Adrenal gland (tissue), 12 donors: ENCODE data around the gene CFAP206. TPM values are rescaled to one million over a fixed set of nuclear protein-coding genes. Genes with fewer than 3 reads are reported as not detected.
"Not testable (repeated sequence)": the region's sequence is repeated elsewhere in the genome, so short reads cannot be mapped to it uniquely, and the experiment has no call there.

Experiments
- DNase-seq, 7 donors: peaks; one replicate each; pipeline ENCODE4 v3.0.0-alpha.2; 2019 to 2020
- H3K27ac ChIP-seq, 5 donors: fragments of 200-600 bp; sonication (generic) in 4 of 5; 1 replicate in 3 of 5; 2 replicates in 2 of 5; pipeline versions ENCODE4 v1.5.1 to v1.8.0; 2016 to 2020; ENCODE audit warnings: mild to moderate bottlenecking in 1 of 5
- H3K27me3 ChIP-seq: fragments of 200-600 bp; 2 replicates; pipeline ENCODE4 v1.8.0; 2021
- H3K36me3 ChIP-seq, 2 donors: fragments of 200-600 bp; replicated peaks in 1 of 2; 1 replicate in 1 of 2; 2 replicates in 1 of 2; pipeline versions ENCODE4 v1.5.1 to v1.8.0; 2018 to 2022
- H3K4me1 ChIP-seq, 2 donors: fragments of 200-600 bp; replicated peaks in 1 of 2; 1 replicate in 1 of 2; 2 replicates in 1 of 2; pipeline versions ENCODE4 v1.5.1 to v1.8.0; 2018 to 2021
- H3K4me3 ChIP-seq, 4 donors: fragments of 200-600 bp; sonication (generic) in 3 of 4; one replicate each; pipeline ENCODE4 v1.5.1; 2016 to 2018
- H3K9me3 ChIP-seq, 3 donors: fragments of 200-600 bp; sonication (generic) in 1 of 3; replicated peaks in 1 of 3; 1 replicate in 2 of 3; 2 replicates in 1 of 3; pipeline versions ENCODE4 v1.5.1 to v1.8.0; 2016 to 2021
- CTCF ChIP-seq, 6 experiments: fragments of 450-650 bp in 4 of 6; fragments of 200-600 bp in 2 of 6; sonication (generic) in 1 of 6; IDR thresholded peaks; 1 replicate in 5 of 6; 2 replicates in 1 of 6; pipeline versions ENCODE4 v1.5.1 to v1.8.0; 2016 to 2021; ENCODE audit warnings: antibody characterized with exemption in 6 of 6, mild to moderate bottlenecking in 2 of 6, moderate library complexity in 1 of 6
- POLR2A ChIP-seq, 2 donors: fragments of 450-650 bp; IDR thresholded peaks; one replicate each; pipeline ENCODE4 v1.6.1; 2017; ENCODE audit warnings: antibody characterized with exemption in 2 of 2, mild to moderate bottlenecking in 2 of 2, moderate library complexity in 1 of 2
- WGBS, 4 donors: extraction: QIAGEN DNeasy Blood & Tissue Kit in 2 of 4; methylation state at CpG; one replicate each; pipeline versions ENCODE4 v1.1.5 to v1.1.7; 2013 to 2017; 5-methylcytosine and 5-hydroxymethylcytosine counted together
- intact Hi-C, 2 donors: fragments of 100-400 bp; cut with DNase I; formaldehyde crosslinking; loops; one replicate each; pipeline versions ENCODE4 v1.14.1 to v1.15.0; 2022 to 2023
- polyA plus RNA-seq, 3 donors: library from polyadenylated mRNA; stranded (reverse); fragments of 200-250 nt in 2 of 3; fragments of 350-450 nt in 1 of 3; fragmentation: Illumina TruSeq in 1 of 3; extraction: RNeasy Lipid Tissue Mini Kit (QIAGEN cat#74804) in 1 of 3; gene quantifications; one replicate each; pipeline ENCODE4 v1.2.3, GENCODE V29; 2013 to 2014
- total RNA-seq, 9 donors: library from RNA; depleted of rRNA in 4 of 9; stranded (reverse); fragments of >200 nt in 4 of 9; fragments of 120-200 nt in 1 of 9; fragmentation: NEBNext Ultra II Directional in 1 of 9; extraction: Animal tissue kit (Norgen Biotek cat#: 25700) in 1 of 9; gene quantifications; one replicate each; pipeline versions ENCODE4 v1.1.0 to v1.2.4, GENCODE V29; 2013 to 2023
- donor health status: healthy with polysubstance abuse.
- donor health status: Bipolar disorder and iron deficiency.
- donor health status: DM: yes; HTN: yes; CAD: no.
- donor health status: DM: no; HTN: no; CAD: no.
- donor health status: DM: no; HTN: no; CAD: no.
- donor health status: DM: yes; HTN: yes; CAD: no.

The CFAP206 gene
- total and polyA plus RNA-seq, 12 donors, result 0.09 to 1.6 (median 0.42) TPM

- intact Hi-C loops, result no loop called here
- Histone ChIP-seq H3K4me1 (peaks cover 5 to 8% of the 10 kb centered on the region in 2 donors), H3K36me3 (no peaks in the 10 kb centered on the region), H3K27me3 (no peaks in the 10 kb centered on the region), H3K27ac (no peak overlapping the region), H3K4me3 (no peak overlapping the region), H3K9me3 (no peaks in the 10 kb centered on the region)
- 55 to 84% (median 72%) methylated on average over 4 of the region's 4 CpGs for WGBS, 4 donors
- TF ChIP-seq CTCF (IDR thresholded peaks at IDR 0.05) (no peak), POLR2A (IDR thresholded peaks at IDR 0.05) (no peak)
- no peak for DNase-seq
Observed at GRCh38 chr6:87482366-87482765, 74.6 kb downstream of the CFAP206 start.

- no peak overlapping the region for H3K27ac ChIP-seq
- no peaks in the 10 kb centered on the region for H3K36me3 ChIP-seq
- no peaks in the 10 kb centered on the region for H3K27me3 ChIP-seq
- peak in 1 of 7 donors; percentile 21 for DNase-seq
- TF ChIP-seq CTCF (IDR thresholded peaks at IDR 0.05), result no peak
- TF ChIP-seq POLR2A (IDR thresholded peaks at IDR 0.05), result no peak
- H3K4me1 ChIP-seq, result peaks cover 5 to 8% of the 10 kb centered on the region in 2 donors
- WGBS, 4 donors, result 78 to 95% (median 90%) methylated on average over 9 of the region's 9 CpGs
- no peak overlapping the region for H3K4me3 ChIP-seq
- intact Hi-C loops, result no loop called here
- H3K9me3 ChIP-seq, result no peaks in the 10 kb centered on the region
Observed at GRCh38 chr6:87483929-87484328, 76.2 kb downstream of the CFAP206 start.

GRCh38 chr6:87484491-87484890, 76.7 kb downstream of the CFAP206 start:
- no peak for TF ChIP-seq POLR2A (IDR thresholded peaks at IDR 0.05)
- TF ChIP-seq CTCF (IDR thresholded peaks at IDR 0.05), result no peak

GRCh38 chr6:87487555-87487954, 79.8 kb downstream of the CFAP206 start:
- Histone ChIP-seq H3K9me3 (no peaks in the 10 kb centered on the region), H3K4me1 (no peaks in the 10 kb centered on the region), H3K27ac (no peak overlapping the region), H3K36me3 (no peaks in the 10 kb centered on the region), H3K27me3 (no peaks in the 10 kb centered on the region), H3K4me3 (no peak overlapping the region)
- no peak for TF ChIP-seq CTCF (IDR thresholded peaks at IDR 0.05)
- no peak for TF ChIP-seq POLR2A (IDR thresholded peaks at IDR 0.05)
- WGBS, 4 donors, result 85 to 91% (median 90%) methylated on average over 4 of the region's 4 CpGs
- intact Hi-C loops, result no loop called here
- no peak for DNase-seq

More at GRCh38 chr6:87484491-87484890, 76.7 kb downstream of the CFAP206 start:
- Histone ChIP-seq H3K4me1 (peaks cover 5 to 8% of the 10 kb centered on the region in 2 donors), H3K4me3 (no peak overlapping the region), H3K9me3 (no peaks in the 10 kb centered on the region), H3K27me3 (no peaks in the 10 kb centered on the region), H3K36me3 (no peaks in the 10 kb centered on the region), H3K27ac (no peak overlapping the region)
- intact Hi-C loops, result no loop called here
- DNase-seq, result no peak
- 95 to 97% (median 95%) methylated on average over 7 of the region's 7 CpGs for WGBS, 4 donors

- WGBS, 4 donors, result 54 to 67% (median 58%) methylated on average over 8 of the region's 8 CpGs
- not testable (repeated sequence) for H3K9me3 ChIP-seq
Observed at GRCh38 chr6:87489326-87489725, 81.6 kb downstream of the CFAP206 start.

More at GRCh38 chr6:87489326-87489725, 81.6 kb downstream of the CFAP206 start:
- H3K4me1 ChIP-seq, H3K4me3 ChIP-seq, H3K36me3 ChIP-seq, H3K27me3 ChIP-seq, intact Hi-C loops: not testable (repeated sequence)
- H3K27ac ChIP-seq, result peak overlapping the region in 2 of 5 donors; percentile 14 to 28
- DNase-seq, result peak; percentile 26 to 80 (median 68)
